K562 (cell line): ENCODE data around the gene RBFA. TPM values are rescaled to one million over a fixed set of nuclear protein-coding genes. Genes with fewer than 3 reads are reported as not detected.
A peak's percentile ranks its signal among the peaks of the same experiment; 100 is the strongest.

Source experiments
- ATAC-seq: fragments of 200-7000 bp; cut with Tn5 transposase; 3 replicates; pipeline ENCODE4 v1.9.1; 2020; ENCODE audit warnings: moderate library complexity
- BruUV-seq: library from RNA; stranded (reverse); fragments of 400-500 nt; replicated peaks from 2 replicates; lab custom pipeline; 2021; lab: Mats Ljungman, UMichigan
- CTCF ChIA-PET: fragments of 300-600 bp; formaldehyde crosslinking; extraction: SDS; loops from one replicate; lab custom pipeline; 2021; ENCODE audit warnings: low intra/inter-chr PET ratio; lab: Yijun Ruan, JAX
- POLR2A ChIA-PET: fragments of 300-600, 350-650 bp; sonication (Branson Sonifier 250); formaldehyde crosslinking; extraction: SDS; loops from one replicate; lab custom pipeline; 2021; ENCODE audit warnings: antibody characterized with exemption, inconsistent platforms; lab: Yijun Ruan, JAX
- DNase-seq, 4 experiments: peaks; one replicate each; pipeline versions ENCODE4 v3.0.0 to v3.0.0-alpha.2; 2011 to 2018; ENCODE audit warnings: low spot score in 3 of 4, mixed read lengths in 3 of 4; ENCODE audit errors: extremely low read depth in 1 of 4
- FAIRE-seq: peaks from 2 replicates; lab custom pipeline; 2011; peaks lifted over from hg19 to GRCh38; lab: Jason Lieb, UNC
- H2AFZ ChIP-seq: 2 replicates; pipeline ENCODE4 v1.6.0; 2011; ENCODE audit warnings: low read depth, low read length, control low read depth, inconsistent platforms
- H3K27ac ChIP-seq: fragments of 200-600 bp; 3 replicates; pipeline ENCODE4 v1.8.0; 2011; ENCODE audit warnings: low read depth, mild to moderate bottlenecking, control low read depth, inconsistent platforms, low read length, moderate library complexity, mixed read lengths; ENCODE audit errors: extremely low read depth
- H3K27me3 ChIP-seq, 2 experiments: fragments of 300-600 bp in 1 of 2; 2 replicates in 1 of 2; 3 replicates in 1 of 2; pipeline versions ENCODE4 v1.6.0 to v1.8.0; 2011; ENCODE audit warnings: inconsistent platforms in 2 of 2, low read length in 2 of 2, mild to moderate bottlenecking in 1 of 2, mixed read lengths in 1 of 2, moderate library complexity in 1 of 2; ENCODE audit not compliant: control insufficient read depth in 2 of 2, insufficient read depth in 2 of 2
- H3K36me3 ChIP-seq: fragments of 300-600 bp; 3 replicates; pipeline ENCODE4 v1.8.0; 2011; ENCODE audit warnings: mild to moderate bottlenecking, low read length, inconsistent platforms; ENCODE audit not compliant: control insufficient read depth, insufficient read depth
- H3K4me1 ChIP-seq, 2 experiments: fragments of 200-600 bp in 1 of 2; replicated peaks in 1 of 2; 2 replicates in 1 of 2; 3 replicates in 1 of 2; pipeline versions ENCODE4 v1.5.1 to v1.8.0; 2011; ENCODE audit warnings: inconsistent platforms in 2 of 2, low read length in 2 of 2, mild to moderate bottlenecking in 1 of 2, mixed read lengths in 1 of 2, moderate library complexity in 1 of 2; ENCODE audit not compliant: control insufficient read depth in 2 of 2, insufficient read depth in 2 of 2
- H3K4me2 ChIP-seq: 2 replicates; pipeline ENCODE4 v1.6.1; 2011; ENCODE audit warnings: low read length, control low read depth, inconsistent platforms, mixed read lengths; ENCODE audit not compliant: insufficient read depth
- H3K4me3 ChIP-seq: fragments of 200-600 bp; sonication (generic), shearing (Covaris generic); 2 replicates; pipeline ENCODE4 v1.5.1; 2016; ENCODE audit warnings: control low read depth, inconsistent platforms
- H3K79me2 ChIP-seq: fragments of 200-600 bp; 3 replicates; pipeline ENCODE4 v1.8.0; 2011; ENCODE audit warnings: low read length, inconsistent platforms; ENCODE audit not compliant: control insufficient read depth, insufficient read depth
- H3K9ac ChIP-seq, 2 experiments: 2 replicates each; pipeline versions ENCODE4 v1.6.0 to v1.6.1; 2011; ENCODE audit warnings: low read depth in 2 of 2, low read length in 2 of 2, control low read depth in 1 of 2, inconsistent platforms in 1 of 2, mild to moderate bottlenecking in 1 of 2, mixed read lengths in 1 of 2; ENCODE audit not compliant: insufficient read depth in 1 of 2
- H3K9me1 ChIP-seq: one replicate; pipeline ENCODE4 v1.6.0; 2011; ENCODE audit warnings: inconsistent platforms, mild to moderate bottlenecking, low read length, moderate library complexity; ENCODE audit not compliant: control insufficient read depth, insufficient read depth
- H3K9me3 ChIP-seq: replicated peaks from 2 replicates; pipeline ENCODE4 v1.5.1; 2011; ENCODE audit warnings: low read depth, low read length, inconsistent platforms; ENCODE audit not compliant: control insufficient read depth, insufficient read depth
- H4K20me1 ChIP-seq: replicated peaks from 2 replicates; pipeline ENCODE4 v1.6.1; 2011; ENCODE audit warnings: low read length, inconsistent platforms, mixed read lengths; ENCODE audit not compliant: control insufficient read depth, insufficient read depth
- E2F6 ChIP-seq, 2 experiments: IDR thresholded peaks; 2 replicates each; pipeline ENCODE4 v1.6.1; 2011; ENCODE audit warnings: borderline replicate concordance in 1 of 2, control low read depth in 1 of 2, low read depth in 1 of 2, low read length in 1 of 2, mild to moderate bottlenecking in 1 of 2, mixed read lengths in 1 of 2, moderate library complexity in 1 of 2; ENCODE audit not compliant: insufficient read depth in 1 of 2, insufficient read length in 1 of 2, poor library complexity in 1 of 2, severe bottlenecking in 1 of 2; ENCODE audit errors: extremely low read depth in 1 of 2
- MGA ChIP-seq: fragments of 450-650 bp; IDR thresholded peaks from 2 replicates; pipeline ENCODE4 v1.6.1; 2016; ENCODE audit warnings: mild to moderate bottlenecking, moderate library complexity
- NFE2 ChIP-seq: IDR thresholded peaks from 2 replicates; pipeline ENCODE4 v1.6.1; 2014; ENCODE audit warnings: antibody characterized with exemption, low read depth
- SRSF3 ChIP-seq: fragments of 200-400 bp; formaldehyde crosslinking; IDR thresholded peaks from 2 replicates; pipeline ENCODE4 v1.6.1; 2016; ENCODE audit warnings: mild to moderate bottlenecking, low read length, moderate library complexity; ENCODE audit not compliant: insufficient read depth
- ZNF354B ChIP-seq: fragments of 250-450 bp; sonication (Bioruptor Pico); IDR thresholded peaks from 2 replicates; pipeline ENCODE4 v1.4.0; 2020
- WGBS: fragments of 100-300 bp; shearing (Covaris generic); methylation state at CpG from one replicate; pipeline ENCODE4 v1.1.6; 2016; ENCODE audit warnings: low coverage, mixed read lengths; ENCODE audit not compliant: insufficient coverage; ENCODE audit errors: missing lambda C conversion rate; 5-methylcytosine and 5-hydroxymethylcytosine counted together
- in situ Hi-C: fragments of 300-500 bp; cut with MboI; formaldehyde crosslinking; loops from 4 replicates; pipeline ENCODE4 v1.15.0; 2018; ENCODE audit warnings: inconsistent platforms, mixed read lengths
- intact Hi-C: fragments of 100-400 bp; cut with micrococcal nuclease; formaldehyde crosslinking; loops from 2 replicates; pipeline ENCODE4 v1.14.2; 2022
- polyA plus RNA-seq, 8 experiments: library from polyadenylated mRNA; depleted of rRNA in 4 of 8; stranded (reverse) in 5 of 8; unstranded in 3 of 8; fragments of >200 nt; fragmentation: Nextera tagmentation in 2 of 8; fragmentation: Illumina TruSeq in 1 of 8; extraction: Ambion mirVana in 2 of 8; extraction: Trizol in 1 of 8; gene quantifications; 2 replicates each; pipeline versions ENCODE4 v1.2.1 to v1.2.3, GENCODE V29; 2011 to 2014; ENCODE audit warnings: inconsistent platforms in 1 of 8, missing spikeins in 1 of 8
- total RNA-seq, 7 experiments: library from RNA; depleted of rRNA in 6 of 7; stranded (reverse); fragments of >200 nt in 6 of 7; fragmentation: Illumina TruSeq in 2 of 7; extraction: Trizol in 2 of 7; gene quantifications; 2 replicates each; pipeline versions ENCODE4 v1.2.1 to v1.2.3, GENCODE V29; 2011 to 2021; ENCODE audit warnings: low replicate concordance in 1 of 7

The RBFA gene
- total and polyA plus RNA-seq, 9 of the 15 experiments (the other 6 are each of a cell fraction or from before 2014, with no cell fraction given): 3.4 to 41.9 (median 25.8) TPM

GRCh38 chr18:80046961-80047541 lies 12.8 kb downstream of the RBFA start (continued):
- TF ChIP-seq SRSF3 (no peak), NFE2 (no peak)

GRCh38 chr18:80050797-80051196 lies 16.6 kb downstream of the RBFA start:
- Histone ChIP-seq H3K27ac (no peak overlapping the region), H3K79me2 (no peaks in the 10 kb centered on the region), H3K9me1 (no peaks in the 10 kb centered on the region), H3K4me2 (no peak overlapping the region), H3K4me1 (no peaks in the 10 kb centered on the region; a peak in 1 of 5 replicates), H3K4me3 (no peak overlapping the region), H3K9ac (no peak overlapping the region), H3K36me3 (peaks cover 26% of the 10 kb centered on the region; the same call in 2 of the 3 replicates), H2AFZ (no peak overlapping the region), H3K27me3 (no peaks in the 10 kb centered on the region), H3K9me3 (no peaks in the 10 kb centered on the region; the same call in 1 of the 2 replicates), H4K20me1 (no peaks in the 10 kb centered on the region)
- 90% methylated on average over 6 of the region's 6 CpGs for WGBS
- intact Hi-C loops (no loop called here), in situ Hi-C loops (no loop called here)
- CTCF ChIA-PET: no interaction called here
- BruUV-seq: no TSS peak
- POLR2A ChIA-PET: no interaction called here
- ATAC-seq (no peak), FAIRE-seq (no peak), DNase-seq (no peak)
- TF ChIP-seq ZNF354B (CRISPR knock-in tag) (no peak), MGA (peak; percentile 70; the same call in 1 of the 2 replicates), E2F6 (IDR thresholded peaks at IDR 0.05; ENCODE audit: borderline replicate concordance in 1 of 2, extremely low read depth in 1 of 2, insufficient read depth in 1 of 2, insufficient read length in 1 of 2, low read depth in 1 of 2, low read length in 1 of 2, poor library complexity in 1 of 2, severe bottlenecking in 1 of 2) (peak in 1 of 2 experiments; percentile 19)
